SK-N-MC (cell line): ENCODE measurements around the gene LRRIQ1.
A peak's percentile ranks its signal among the peaks of the same experiment; 100 is the strongest.
"Not testable (repeated sequence)": the region's sequence is repeated elsewhere in the genome, so short reads cannot be mapped to it uniquely, and the experiment has no call there.

Experiments
- DNase-seq: peaks from one replicate; pipeline ENCODE4 v3.0.0-alpha.2; 2011; ENCODE audit warnings: low read depth, low spot score
- H3K27ac ChIP-seq: fragments of 200-600 bp; sonication (generic); 2 replicates; pipeline ENCODE4 v1.5.1; 2016; ENCODE audit warnings: mixed run types
- H3K36me3 ChIP-seq: fragments of 200-600 bp; sonication (generic); 2 replicates; pipeline ENCODE4 v1.6.1; 2017; ENCODE audit warnings: antibody characterized with exemption, low read length, mixed read lengths; ENCODE audit not compliant: insufficient read depth
- H3K4me3 ChIP-seq: fragments of 200-600 bp; sonication (generic); 2 replicates; pipeline ENCODE4 v1.5.1; 2016
- H3K9ac ChIP-seq: fragments of 200-600 bp; sonication (generic); 2 replicates; pipeline ENCODE4 v1.8.0; 2017; ENCODE audit warnings: mixed run types, mixed read lengths; ENCODE audit not compliant: insufficient read length
- H3K9me3 ChIP-seq: fragments of 200-600 bp; sonication (generic); 2 replicates; pipeline ENCODE4 v1.6.1; 2017; ENCODE audit warnings: low read depth, mild to moderate bottlenecking, antibody characterized with exemption, low read length, moderate library complexity, mixed read lengths
- EZH2 ChIP-seq: fragments of 200-600 bp; sonication (generic); IDR thresholded peaks from one replicate; pipeline ENCODE4 v1.6.1; 2017; ENCODE audit warnings: antibody characterized with exemption
- FOXP2 ChIP-seq: optimal IDR thresholded peaks from 2 replicates; pipeline ENCODE3; 2011; ENCODE audit warnings: mild to moderate bottlenecking, moderate library complexity; ENCODE audit not compliant: insufficient read depth; ENCODE audit errors: extremely low read length, control extremely low read depth
- POLR2AphosphoS5 ChIP-seq: IDR thresholded peaks from 2 replicates; pipeline ENCODE4 v1.6.1; 2012; ENCODE audit warnings: mild to moderate bottlenecking, low read depth, low read length, borderline replicate concordance

LRRIQ1 gene

GRCh38 chr12:85206543-85206942 is 170.4 kb downstream of the LRRIQ1 start:
- no peak for TF ChIP-seq EZH2
- DNase-seq = no peak
- no peaks in the 10 kb centered on the region for H3K9me3 ChIP-seq
- no peak overlapping the region for H3K9ac ChIP-seq
- no peaks in the 10 kb centered on the region for H3K36me3 ChIP-seq
- H3K27ac ChIP-seq = no peak overlapping the region
- H3K4me3 ChIP-seq = no peak overlapping the region

- DNase-seq, H3K36me3 ChIP-seq, H3K9ac ChIP-seq, H3K27ac ChIP-seq, H3K9me3 ChIP-seq, H3K4me3 ChIP-seq: not testable (repeated sequence)
These were observed 188.2 kb downstream of the LRRIQ1 start for GRCh38 chr12:85224339-85224738.

- DNase-seq = no peak
- Histone ChIP-seq H3K27ac (peak overlapping the region; percentile 26; the same call in 1 of the 2 replicates), H3K36me3 (no peaks in the 10 kb centered on the region), H3K4me3 (no peak overlapping the region), H3K9me3 (no peaks in the 10 kb centered on the region), H3K9ac (no peak overlapping the region)
- no peak for TF ChIP-seq FOXP2
These were observed 189.3 kb downstream of the LRRIQ1 start for GRCh38 chr12:85225501-85225900.

GRCh38 chr12:85237327-85237726 is 201.2 kb downstream of the LRRIQ1 start:
- Histone ChIP-seq H3K4me3 (no peak overlapping the region), H3K27ac (no peak overlapping the region), H3K9me3 (peaks cover 3% of the 10 kb centered on the region; the same call in 1 of the 2 replicates), H3K9ac (no peak overlapping the region), H3K36me3 (no peaks in the 10 kb centered on the region)
- TF ChIP-seq FOXP2 (no peak), EZH2 (no peak), POLR2AphosphoS5 (no peak)
- DNase-seq = no peak

- TF ChIP-seq EZH2 (no peak), POLR2AphosphoS5 (no peak), FOXP2 (no peak)
- no peak overlapping the region for H3K4me3 ChIP-seq
- H3K9ac ChIP-seq = no peak overlapping the region
- no peak overlapping the region for H3K27ac ChIP-seq
- no peaks in the 10 kb centered on the region for H3K36me3 ChIP-seq
- no peaks in the 10 kb centered on the region for H3K9me3 ChIP-seq
- no peak for DNase-seq
These were observed 208.4 kb downstream of the LRRIQ1 start for GRCh38 chr12:85244561-85244960.

- TF ChIP-seq FOXP2 (no peak), POLR2AphosphoS5 (no peak), EZH2 (no peak)
- no peak for DNase-seq
- no peak overlapping the region for H3K9ac ChIP-seq
- H3K9me3 ChIP-seq = no peaks in the 10 kb centered on the region
- no peaks in the 10 kb centered on the region for H3K36me3 ChIP-seq
- H3K4me3 ChIP-seq = no peak overlapping the region
- no peak overlapping the region for H3K27ac ChIP-seq
These were observed 217.7 kb downstream of the LRRIQ1 start for GRCh38 chr12:85253853-85254252.

- Histone ChIP-seq H3K9ac (no peak overlapping the region), H3K36me3 (no peaks in the 10 kb centered on the region), H3K4me3 (no peak overlapping the region), H3K9me3 (no peaks in the 10 kb centered on the region), H3K27ac (no peak overlapping the region)
- TF ChIP-seq EZH2 (no peak), FOXP2 (no peak), POLR2AphosphoS5 (no peak)
- DNase-seq = no peak
These were observed 221.5 kb downstream of the LRRIQ1 start for GRCh38 chr12:85257671-85258070.

- H3K27ac ChIP-seq = no peak overlapping the region
- H3K4me3 ChIP-seq = no peak overlapping the region
- H3K9me3 ChIP-seq = no peaks in the 10 kb centered on the region
- no peak for DNase-seq
- no peaks in the 10 kb centered on the region for H3K36me3 ChIP-seq
- H3K9ac ChIP-seq = no peak overlapping the region
- TF ChIP-seq FOXP2 (no peak), POLR2AphosphoS5 (no peak), EZH2 (no peak)
These were observed 224.3 kb downstream of the LRRIQ1 start for GRCh38 chr12:85260447-85260846.

- no peak for DNase-seq
- Histone ChIP-seq H3K4me3 (no peak overlapping the region), H3K27ac (no peak overlapping the region), H3K9ac (no peak overlapping the region), H3K9me3 (no peaks in the 10 kb centered on the region), H3K36me3 (no peaks in the 10 kb centered on the region)
- no peak for TF ChIP-seq POLR2AphosphoS5
- TF ChIP-seq FOXP2 = no peak
- TF ChIP-seq EZH2 = no peak
These were observed 224.7 kb downstream of the LRRIQ1 start for GRCh38 chr12:85260896-85261295.

GRCh38 chr12:85266356-85266755 is 230.2 kb downstream of the LRRIQ1 start:
- TF ChIP-seq POLR2AphosphoS5 (no peak; the same call in 1 of the 2 replicates), EZH2 (no peak), FOXP2 (no peak)
- Histone ChIP-seq H3K9ac (no peak overlapping the region), H3K4me3 (peak overlapping the region; percentile 66), H3K36me3 (no peaks in the 10 kb centered on the region), H3K9me3 (no peaks in the 10 kb centered on the region), H3K27ac (peak overlapping the region; percentile 76)
- peak; percentile 65 for DNase-seq
